ENCODE results near the gene LBHD2.
"Not testable (repeated sequence)": the region's sequence is repeated elsewhere in the genome, so short reads cannot be mapped to it uniquely, and the experiment has no call there.

LBHD2 gene

GRCh38 chr14:103116636-103117035 lies 32.6 kb downstream of the LBHD2 start:
- Histone ChIP-seq H3K79me2 (ENCODE audit: insufficient read depth, low read length) (no peaks in the 10 kb centered on the region), H3F3A (ENCODE audit: insufficient read depth) (no peaks in the 10 kb centered on the region), H3K27me3 (ENCODE audit: low read length) (no peaks in the 10 kb centered on the region), H3K27ac (ENCODE audit: low read depth, low read length) (no peak overlapping the region), H3K4me2 (ENCODE audit: low read depth, low read length, poor library complexity, severe bottlenecking) (no peak overlapping the region), H3K36me3 (ENCODE audit: low read length) (no peaks in the 10 kb centered on the region), H3K9me3 (ENCODE audit: insufficient read depth, low read length) (no peaks in the 10 kb centered on the region), H3K9ac (ENCODE audit: low read length) (no peak overlapping the region), H2AFZ (ENCODE audit: low read depth, low read length, severe bottlenecking) (no peak overlapping the region), H4K20me1 (ENCODE audit: low read depth, low read length) (no peaks in the 10 kb centered on the region), H3K9me2 (replicated peaks; ENCODE audit: insufficient read depth, low read length) (no peaks in the 10 kb centered on the region), H3K4me3 (ENCODE audit: insufficient read depth, low read length, poor library complexity, severe bottlenecking) (no peak overlapping the region)
- TF ChIP-seq EZH2phosphoT487 (conservative IDR thresholded peaks at IDR 0.05; ENCODE audit: low read length) (no peak), CTCF (IDR thresholded peaks at IDR 0.05; ENCODE audit: insufficient read depth, low read length, poor library complexity, severe bottlenecking) (no peak)

GRCh38 chr14:103117499-103117898 lies 33.5 kb downstream of the LBHD2 start:
- H2AFZ ChIP-seq (ENCODE audit: low read depth, low read length, severe bottlenecking); H4K20me1 ChIP-seq (ENCODE audit: low read depth, low read length); H3K9me3 ChIP-seq (ENCODE audit: insufficient read depth, low read length); H3K27me3 ChIP-seq (ENCODE audit: low read length); H3K9ac ChIP-seq (ENCODE audit: low read length); H3K36me3 ChIP-seq (ENCODE audit: low read length); H3K27ac ChIP-seq (ENCODE audit: low read depth, low read length); H3K4me3 ChIP-seq (ENCODE audit: insufficient read depth, low read length, poor library complexity, severe bottlenecking); H3F3A ChIP-seq (ENCODE audit: insufficient read depth); H3K4me2 ChIP-seq (ENCODE audit: low read depth, low read length, poor library complexity, severe bottlenecking); H3K9me2 ChIP-seq (replicated peaks; ENCODE audit: insufficient read depth, low read length); H3K79me2 ChIP-seq (ENCODE audit: insufficient read depth, low read length): not testable (repeated sequence)

GRCh38 chr14:103118018-103118662 lies 34.1 kb downstream of the LBHD2 start:
- no peaks in the 10 kb centered on the region for H3F3A ChIP-seq (ENCODE audit: insufficient read depth)
- H3K4me2 ChIP-seq (ENCODE audit: low read depth, low read length, poor library complexity, severe bottlenecking) = no peak overlapping the region
- H3K27me3 ChIP-seq (ENCODE audit: low read length) = no peaks in the 10 kb centered on the region
- no peaks in the 10 kb centered on the region for H4K20me1 ChIP-seq (ENCODE audit: low read depth, low read length)
- H3K36me3 ChIP-seq (ENCODE audit: low read length) = no peaks in the 10 kb centered on the region
- no peak overlapping the region for H3K27ac ChIP-seq (ENCODE audit: low read depth, low read length)
- H2AFZ ChIP-seq (ENCODE audit: low read depth, low read length, severe bottlenecking) = no peak overlapping the region
- H3K79me2 ChIP-seq (ENCODE audit: insufficient read depth, low read length) = no peaks in the 10 kb centered on the region
- no peak overlapping the region for H3K4me3 ChIP-seq (ENCODE audit: insufficient read depth, low read length, poor library complexity, severe bottlenecking)
- no peaks in the 10 kb centered on the region for H3K9me2 ChIP-seq (replicated peaks; ENCODE audit: insufficient read depth, low read length)
- TF ChIP-seq EZH2phosphoT487 (conservative IDR thresholded peaks at IDR 0.05; ENCODE audit: low read length) (no peak), CTCF (IDR thresholded peaks at IDR 0.05; ENCODE audit: insufficient read depth, low read length, poor library complexity, severe bottlenecking) (no peak)
- H3K9ac ChIP-seq (ENCODE audit: low read length) = no peak overlapping the region
- H3K9me3 ChIP-seq (ENCODE audit: insufficient read depth, low read length) = no peaks in the 10 kb centered on the region

GRCh38 chr14:103118663-103119404 lies 34.8 kb downstream of the LBHD2 start:
- no peak overlapping the region for H3K4me2 ChIP-seq (ENCODE audit: low read depth, low read length, poor library complexity, severe bottlenecking)
- no peaks in the 10 kb centered on the region for H3K36me3 ChIP-seq (ENCODE audit: low read length)
- no peak overlapping the region for H3K27ac ChIP-seq (ENCODE audit: low read depth, low read length)
- H3K9me3 ChIP-seq (ENCODE audit: insufficient read depth, low read length) = no peaks in the 10 kb centered on the region
- no peak for TF ChIP-seq CTCF (IDR thresholded peaks at IDR 0.05; ENCODE audit: insufficient read depth, low read length, poor library complexity, severe bottlenecking)
- no peak for TF ChIP-seq EZH2phosphoT487 (conservative IDR thresholded peaks at IDR 0.05; ENCODE audit: low read length)
- no peaks in the 10 kb centered on the region for H3K79me2 ChIP-seq (ENCODE audit: insufficient read depth, low read length)
- no peaks in the 10 kb centered on the region for H3K27me3 ChIP-seq (ENCODE audit: low read length)
- H2AFZ ChIP-seq (ENCODE audit: low read depth, low read length, severe bottlenecking) = no peak overlapping the region
- no peaks in the 10 kb centered on the region for H3F3A ChIP-seq (ENCODE audit: insufficient read depth)
- H3K4me3 ChIP-seq (ENCODE audit: insufficient read depth, low read length, poor library complexity, severe bottlenecking) = no peak overlapping the region
- no peaks in the 10 kb centered on the region for H4K20me1 ChIP-seq (ENCODE audit: low read depth, low read length)
- H3K9me2 ChIP-seq (replicated peaks; ENCODE audit: insufficient read depth, low read length) = no peaks in the 10 kb centered on the region
- no peak overlapping the region for H3K9ac ChIP-seq (ENCODE audit: low read length)

- not testable (repeated sequence) for H2AFZ ChIP-seq (ENCODE audit: low read depth, low read length, severe bottlenecking); H3K9me3 ChIP-seq (ENCODE audit: insufficient read depth, low read length); H3K4me2 ChIP-seq (ENCODE audit: low read depth, low read length, poor library complexity, severe bottlenecking); H3K27me3 ChIP-seq (ENCODE audit: low read length); H3K9me2 ChIP-seq (replicated peaks; ENCODE audit: insufficient read depth, low read length); H3K9ac ChIP-seq (ENCODE audit: low read length); H3K4me3 ChIP-seq (ENCODE audit: insufficient read depth, low read length, poor library complexity, severe bottlenecking); H3K36me3 ChIP-seq (ENCODE audit: low read length); H3K27ac ChIP-seq (ENCODE audit: low read depth, low read length); H3F3A ChIP-seq (ENCODE audit: insufficient read depth); H4K20me1 ChIP-seq (ENCODE audit: low read depth, low read length); H3K79me2 ChIP-seq (ENCODE audit: insufficient read depth, low read length)
These were observed 35.5 kb downstream of the LBHD2 start for GRCh38 chr14:103119527-103119926.
